SW480 (cell line): ENCODE results near the gene BUB1.
A peak's percentile ranks its signal among the peaks of the same experiment; 100 is the strongest.
"Not testable (repeated sequence)": the region's sequence is repeated elsewhere in the genome, so short reads cannot be mapped to it uniquely, and the experiment has no call there.

Experiments
- DNase-seq: peaks from one replicate; pipeline ENCODE4 v3.0.0-alpha.2; 2016; ENCODE audit warnings: low spot score

The BUB1 gene

DNA sequence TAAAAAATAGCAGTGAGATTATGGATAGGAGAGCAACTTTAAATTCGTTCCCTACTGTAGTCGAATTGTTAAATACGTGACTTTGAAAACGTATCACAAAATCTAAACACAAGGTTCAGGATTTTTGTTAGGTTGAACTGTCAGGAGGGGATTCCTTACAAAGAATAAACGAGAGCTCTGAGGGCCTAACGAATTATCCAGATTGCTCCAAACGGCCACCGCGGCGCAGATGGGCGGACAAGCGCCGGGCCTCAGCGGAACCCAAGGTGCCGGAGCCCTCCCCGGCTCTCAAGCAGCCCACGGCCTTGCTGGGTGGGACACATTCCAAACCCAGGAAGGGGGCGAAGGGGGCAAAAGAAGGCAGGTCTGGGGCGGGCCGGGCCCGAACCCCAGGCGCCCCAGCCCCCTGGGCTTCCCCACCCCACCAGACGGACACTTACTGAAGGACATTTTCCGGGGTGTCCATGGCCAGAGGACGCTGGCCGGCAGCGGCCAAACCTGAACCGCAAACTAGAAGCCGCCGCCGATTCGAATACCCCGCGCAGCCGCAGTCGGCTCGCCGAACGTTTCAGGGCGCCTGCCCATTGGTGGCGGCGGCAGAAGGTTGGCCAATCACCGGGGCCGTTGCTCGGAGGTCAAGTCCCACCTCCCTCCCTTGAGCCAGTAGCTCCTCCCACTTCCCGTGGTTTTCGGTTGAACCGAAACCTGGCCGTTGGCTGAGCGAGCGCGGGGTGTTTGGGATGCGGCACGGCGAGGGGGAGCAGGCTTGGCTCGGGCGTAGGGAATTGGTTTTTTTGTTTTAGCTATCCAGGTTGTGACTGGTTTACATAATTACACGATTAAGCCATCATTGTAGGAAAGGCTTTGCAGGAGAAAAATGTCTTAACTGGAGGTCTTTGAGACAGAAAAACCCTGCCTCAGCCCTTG, at the start of gene BUB1:
TSS of gene BUB1 (minus strand) at position 534 of the 927 bp plus-strand sequence. CDS start at position 466, 68 bp downstream.
- DNase-seq = peak; percentile 97

DNA sequence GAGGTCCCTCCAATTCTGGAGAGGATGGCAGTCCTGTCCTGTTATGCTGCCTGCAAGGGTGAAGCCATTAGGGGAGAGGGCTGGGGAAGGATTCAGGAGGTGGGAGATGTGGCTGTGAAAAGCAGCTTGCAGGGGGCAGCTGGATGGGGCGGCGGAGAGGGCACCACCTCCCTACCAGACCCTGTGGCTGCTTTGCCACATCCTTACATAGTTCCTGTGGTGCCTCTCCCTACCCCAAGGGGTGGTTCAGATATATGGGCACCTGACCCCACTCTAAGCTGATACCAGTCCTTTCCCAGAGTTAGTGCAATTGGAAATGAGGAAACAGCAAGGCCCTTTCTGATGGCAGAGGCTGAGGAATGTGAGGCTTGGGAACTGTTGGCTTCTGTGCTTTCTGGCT, 48.4 kb upstream of the BUB1 start:
- no peak for DNase-seq

DNA sequence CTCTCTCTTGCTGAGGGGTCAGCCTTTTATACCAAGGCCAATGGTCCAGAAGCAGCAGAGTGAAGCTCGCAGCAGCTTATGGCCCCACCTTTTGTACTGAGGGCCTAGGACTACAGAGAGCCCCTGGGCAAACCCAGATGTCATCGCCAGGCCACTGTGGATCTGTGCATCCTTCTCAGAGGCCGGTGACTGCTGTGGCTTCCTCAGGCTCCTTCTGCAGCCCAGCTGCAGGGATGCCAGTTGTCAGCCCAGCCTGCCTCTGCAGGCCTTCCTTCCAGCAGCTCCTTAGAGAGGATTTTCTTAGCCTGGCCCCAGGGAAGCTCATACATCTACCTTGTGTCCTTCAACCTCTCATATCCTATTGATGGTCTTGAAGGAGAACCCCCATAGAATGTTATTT, 48.0 kb upstream of the BUB1 start:
- DNase-seq = no peak

DNA sequence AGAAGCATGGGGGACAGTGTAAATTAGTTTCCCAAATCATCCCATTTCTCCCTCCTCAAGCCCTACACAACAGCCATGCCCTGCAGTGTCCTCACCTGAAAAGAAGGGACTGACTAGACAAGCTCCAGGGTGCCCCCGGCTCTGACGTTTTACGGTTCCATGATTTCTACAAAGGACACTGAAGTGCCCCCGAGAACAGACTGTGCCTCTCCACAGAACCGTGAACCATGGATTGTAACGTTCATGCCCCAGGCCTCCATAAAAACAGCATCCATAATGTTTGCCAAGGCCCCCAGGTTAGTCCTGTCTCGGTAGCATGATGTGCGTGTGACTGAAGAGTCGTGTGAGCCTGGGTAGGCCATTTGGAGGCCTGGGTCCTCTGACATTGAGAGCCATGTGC, 47.5 kb upstream of the BUB1 start:
- no peak for DNase-seq

DNA sequence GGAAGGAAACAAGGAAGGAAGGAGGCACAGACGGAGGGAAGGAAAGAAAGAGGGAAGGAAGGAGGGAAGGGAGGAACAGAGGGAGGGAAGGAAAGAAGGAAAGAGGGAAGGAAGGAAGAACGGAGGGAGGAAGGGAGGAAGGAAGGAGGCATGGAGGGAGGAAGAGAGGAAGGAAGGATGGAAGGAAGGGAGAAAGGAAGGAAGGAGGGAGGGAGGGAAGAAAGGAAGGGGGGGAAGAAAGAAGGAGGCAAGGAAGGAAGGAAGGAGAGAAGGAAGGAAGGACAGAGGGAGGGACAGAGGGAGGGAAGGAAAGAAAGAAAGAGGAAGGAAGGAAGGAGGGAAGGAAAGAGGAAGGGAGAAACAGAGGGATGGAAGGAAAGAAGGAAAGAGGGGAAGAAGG, 47.0 kb upstream of the BUB1 start:
- DNase-seq = no peak

DNA sequence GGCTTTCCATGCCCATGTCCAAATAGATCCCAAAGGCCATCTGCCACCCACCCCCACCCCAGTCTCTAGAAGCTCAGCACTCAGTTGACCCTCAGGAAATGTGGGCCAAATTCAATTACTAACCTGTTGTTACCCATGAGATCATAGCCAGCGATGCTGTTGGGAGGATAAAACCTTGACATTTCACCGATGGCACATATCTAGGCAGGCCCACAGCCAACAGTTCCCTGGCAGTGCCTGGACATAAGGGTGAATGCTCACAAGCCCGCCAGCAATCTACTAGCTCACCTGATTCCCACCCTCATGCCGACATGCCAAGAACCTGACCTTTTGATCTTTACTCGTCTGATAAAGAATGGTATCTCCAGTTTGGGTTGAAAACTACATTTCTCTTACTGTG, 42.7 kb upstream of the BUB1 start:
- DNase-seq = no peak

DNA sequence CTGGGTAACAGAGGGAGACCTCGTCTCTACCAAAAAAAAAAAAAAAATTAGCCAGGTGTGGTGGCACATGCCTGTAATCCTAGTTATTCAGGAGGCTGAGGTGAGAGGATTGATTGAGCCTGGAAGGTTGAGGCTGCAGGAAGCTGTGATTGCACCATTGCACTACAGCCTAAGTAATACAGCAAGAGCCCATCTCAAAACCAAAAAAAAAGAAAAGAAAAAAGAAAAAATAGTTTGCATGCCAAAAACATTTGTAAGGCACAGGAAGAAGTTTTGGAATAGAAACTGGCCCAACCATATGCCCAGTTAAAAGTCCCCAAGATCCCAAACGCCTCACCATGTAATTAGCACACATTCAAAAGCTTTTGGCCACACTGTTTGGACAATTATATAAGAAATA, 41.1 kb upstream of the BUB1 start:
- DNase-seq = no peak

DNA sequence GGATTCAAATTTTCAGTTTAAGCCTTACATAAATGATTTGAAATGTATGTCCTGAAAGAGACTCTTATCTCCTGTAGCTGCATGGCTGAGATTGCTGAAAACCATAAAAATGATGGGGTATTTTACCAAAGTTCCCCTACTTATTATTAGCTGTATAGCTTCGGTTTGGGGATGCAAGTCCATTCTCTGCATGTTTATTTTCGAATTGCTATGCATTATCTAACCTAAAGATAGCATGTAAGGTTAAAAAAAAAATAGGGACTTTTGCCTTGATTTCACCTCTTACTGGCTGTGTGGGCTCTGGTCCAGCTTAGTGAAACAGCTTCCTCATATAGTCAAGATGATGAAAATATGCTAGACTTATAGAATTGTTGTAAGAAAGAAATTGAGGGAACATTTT, 40.5 kb upstream of the BUB1 start:
- no peak for DNase-seq

DNA sequence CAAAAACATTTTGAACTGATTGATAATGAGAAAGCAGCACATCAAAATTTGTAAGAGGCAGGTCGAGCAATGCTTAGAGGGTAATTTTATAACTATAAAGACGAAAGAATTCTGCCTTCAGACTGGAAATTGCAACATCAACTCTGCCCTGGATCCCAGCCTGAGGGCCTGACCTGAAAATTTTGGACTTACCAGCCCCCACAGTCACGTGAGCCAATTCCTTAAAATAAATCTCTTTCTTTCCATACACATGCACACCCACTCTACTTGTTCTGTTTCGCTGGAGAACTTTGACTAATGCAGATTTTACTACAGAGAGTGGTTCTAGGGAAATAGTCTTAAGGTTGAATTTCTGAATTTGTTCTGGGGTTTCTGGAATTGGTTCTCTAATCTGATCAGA, 39.9 kb upstream of the BUB1 start:
- no peak for DNase-seq

DNA sequence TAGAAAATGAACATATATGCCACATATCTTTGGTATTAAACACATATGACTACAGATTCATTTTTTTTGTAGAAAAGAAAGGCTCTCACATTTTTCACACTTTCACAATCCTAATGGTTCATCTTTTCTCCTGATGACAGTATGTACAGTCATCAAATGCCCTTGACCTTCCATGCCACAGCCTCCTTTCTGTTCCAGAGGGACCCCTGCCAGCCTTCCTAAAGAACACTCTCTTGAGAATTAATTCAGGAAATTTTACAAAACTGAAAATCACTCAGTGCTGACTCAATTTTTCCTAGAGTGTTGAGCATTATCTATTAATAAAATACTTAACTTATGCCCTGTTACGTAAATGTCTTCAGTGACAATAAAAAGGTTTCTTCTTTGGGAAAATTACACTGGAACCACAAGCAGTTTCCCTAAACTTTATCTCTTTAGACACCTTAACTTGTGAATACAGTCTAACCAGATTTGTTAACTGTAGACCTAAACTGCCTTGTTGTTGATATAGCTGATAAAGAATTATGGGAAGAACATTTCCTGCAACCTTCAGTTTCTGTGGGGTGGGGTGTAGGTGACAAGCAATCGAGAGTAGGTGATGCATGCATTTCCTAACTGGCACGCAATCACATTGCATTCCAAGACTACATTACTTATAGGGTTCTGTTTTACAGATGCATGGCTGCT, 39.2 kb upstream of the BUB1 start:
- DNase-seq = no peak

DNA sequence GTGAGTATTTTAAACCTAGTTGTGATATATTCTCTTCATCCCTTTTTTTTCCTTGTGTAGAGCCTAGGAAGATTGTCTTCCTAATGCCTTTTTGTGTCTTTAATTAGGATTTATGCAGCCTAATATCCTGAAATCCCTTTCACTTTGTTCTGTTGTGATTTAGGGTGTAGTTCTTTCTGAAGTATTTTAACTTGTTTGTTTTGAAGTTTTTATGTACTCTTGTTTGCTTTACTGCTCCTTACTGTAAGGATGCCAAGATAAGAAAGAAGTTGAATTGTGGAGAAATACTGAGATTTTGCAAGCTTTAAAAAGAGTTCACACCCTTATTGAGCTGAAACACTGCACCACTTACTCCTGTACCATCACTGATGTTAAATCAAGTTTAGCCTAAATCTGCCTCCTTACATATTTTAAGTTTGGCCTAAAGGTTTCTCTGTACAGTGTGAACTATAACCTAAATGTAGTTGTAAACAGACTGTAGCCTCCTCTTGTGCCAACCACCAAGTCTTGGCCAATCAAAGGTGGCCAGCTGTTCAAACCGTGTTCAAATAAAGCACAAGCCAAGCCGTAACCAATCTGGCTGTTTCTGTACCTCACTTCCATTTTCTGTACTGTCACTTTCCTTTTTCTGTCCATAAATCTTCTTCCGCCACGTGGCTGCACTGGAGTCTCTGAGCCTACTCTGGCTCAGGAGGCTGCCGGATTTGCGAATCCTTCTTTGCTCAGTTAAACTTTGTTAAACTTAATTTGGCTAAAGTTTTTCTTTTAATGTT, 36.8 kb upstream of the BUB1 start:
- no peak for DNase-seq

DNA sequence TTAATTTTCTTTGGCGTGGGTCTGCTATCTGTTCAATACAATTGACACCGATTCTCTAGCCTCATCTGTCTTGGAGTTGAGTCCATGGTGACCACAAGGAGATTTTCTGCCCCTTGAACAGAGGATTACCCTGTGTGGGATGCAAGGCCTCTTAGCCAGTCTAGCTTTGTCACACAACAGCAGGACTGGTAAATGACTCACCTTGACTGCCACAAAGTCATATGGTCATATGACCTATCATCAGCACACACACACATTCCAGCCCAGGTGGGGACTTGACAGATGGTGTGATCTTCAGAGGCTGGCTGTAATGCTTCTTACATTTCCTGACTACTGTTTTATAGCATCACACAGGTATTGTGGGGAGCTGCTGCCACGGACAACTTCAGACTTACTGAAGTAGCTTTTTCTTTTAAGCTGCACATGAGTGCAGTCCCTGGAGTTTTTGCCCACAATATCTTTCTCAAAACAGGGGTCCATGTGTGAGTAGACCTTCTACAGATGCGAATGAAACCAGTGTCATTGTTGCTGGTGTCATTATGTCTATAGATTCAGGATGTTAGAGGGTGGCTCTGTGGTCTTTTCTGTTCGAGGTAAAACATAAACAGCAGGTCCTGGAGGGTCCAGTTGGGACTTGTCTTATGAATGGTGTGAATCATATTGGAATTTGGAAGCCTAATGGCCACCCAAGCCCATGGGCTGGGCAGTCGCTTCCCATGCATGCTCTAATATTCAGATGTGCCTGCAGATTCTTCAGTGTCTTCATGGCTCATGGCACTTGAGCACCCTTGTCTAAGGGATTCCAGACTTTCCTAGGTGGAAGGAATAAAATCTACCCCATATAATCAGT, 35.9 kb upstream of the BUB1 start:
- peak; percentile 88 for DNase-seq

DNA sequence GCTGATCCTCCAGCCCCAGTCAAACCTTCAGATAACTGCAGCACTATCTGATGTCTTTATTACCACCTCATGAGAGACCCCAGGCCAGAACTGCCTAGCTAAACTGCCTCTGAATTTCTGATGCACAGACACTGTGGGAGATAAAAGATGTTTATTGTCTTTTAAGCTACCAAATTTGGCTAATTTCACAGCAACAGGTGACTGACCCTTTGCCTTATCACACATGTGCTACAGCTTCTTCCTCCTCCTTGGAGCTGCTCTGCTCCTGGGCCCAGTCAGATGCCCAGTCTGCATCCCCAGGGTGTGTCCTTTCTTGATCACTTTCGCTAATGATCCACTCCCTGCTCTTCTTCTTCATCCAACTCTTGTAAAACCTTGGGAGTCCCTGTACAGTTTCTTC, 34.9 kb upstream of the BUB1 start:
- DNase-seq = no peak

DNA sequence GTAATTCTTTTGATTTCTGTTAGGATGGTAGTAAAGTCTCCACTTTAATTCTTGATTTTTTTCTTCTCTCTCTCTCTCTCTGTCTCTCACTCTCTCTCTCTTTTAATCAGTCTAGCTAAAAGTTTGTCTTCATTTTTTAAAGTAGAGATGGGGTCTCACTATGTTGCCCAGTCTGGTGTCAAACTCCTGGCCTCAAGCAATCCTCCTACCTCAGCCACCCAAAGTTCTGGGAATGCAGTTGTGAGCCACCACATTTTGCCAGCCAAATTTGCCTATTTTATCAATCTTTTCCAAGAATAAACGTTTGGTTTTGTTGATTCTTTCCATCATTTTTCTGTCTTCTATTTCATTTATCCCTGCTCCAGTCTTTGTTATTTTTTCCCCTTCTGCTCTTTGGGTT, 30.6 kb upstream of the BUB1 start:
- DNase-seq = no peak

DNA sequence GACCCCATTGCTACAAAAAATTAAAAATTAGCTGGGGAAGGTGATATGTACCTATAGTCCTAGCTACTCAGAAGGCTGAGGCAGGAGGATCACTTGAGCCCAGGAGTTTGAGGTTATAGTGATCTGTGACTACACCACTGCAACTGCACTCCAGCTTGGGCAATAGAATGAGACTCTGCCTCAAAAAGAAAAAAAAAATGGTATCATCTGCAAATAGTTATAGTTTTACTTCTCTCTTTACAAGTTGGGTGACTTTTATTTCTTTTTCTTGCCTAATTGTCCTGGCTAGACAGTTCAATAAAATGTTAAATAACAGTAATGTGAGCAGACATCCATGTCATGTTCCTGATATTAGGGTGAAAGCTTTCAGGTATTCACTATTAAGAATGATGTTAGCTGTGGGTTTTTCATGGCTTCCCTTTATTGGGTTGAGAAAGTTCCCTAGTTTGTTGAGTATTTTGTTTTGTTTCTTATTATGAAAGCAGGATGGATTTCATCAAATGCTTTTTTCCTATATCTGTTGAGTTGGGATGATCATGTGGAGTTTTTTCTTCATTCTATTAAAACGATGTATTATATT, 29.6 kb upstream of the BUB1 start:
- DNase-seq = no peak

DNA sequence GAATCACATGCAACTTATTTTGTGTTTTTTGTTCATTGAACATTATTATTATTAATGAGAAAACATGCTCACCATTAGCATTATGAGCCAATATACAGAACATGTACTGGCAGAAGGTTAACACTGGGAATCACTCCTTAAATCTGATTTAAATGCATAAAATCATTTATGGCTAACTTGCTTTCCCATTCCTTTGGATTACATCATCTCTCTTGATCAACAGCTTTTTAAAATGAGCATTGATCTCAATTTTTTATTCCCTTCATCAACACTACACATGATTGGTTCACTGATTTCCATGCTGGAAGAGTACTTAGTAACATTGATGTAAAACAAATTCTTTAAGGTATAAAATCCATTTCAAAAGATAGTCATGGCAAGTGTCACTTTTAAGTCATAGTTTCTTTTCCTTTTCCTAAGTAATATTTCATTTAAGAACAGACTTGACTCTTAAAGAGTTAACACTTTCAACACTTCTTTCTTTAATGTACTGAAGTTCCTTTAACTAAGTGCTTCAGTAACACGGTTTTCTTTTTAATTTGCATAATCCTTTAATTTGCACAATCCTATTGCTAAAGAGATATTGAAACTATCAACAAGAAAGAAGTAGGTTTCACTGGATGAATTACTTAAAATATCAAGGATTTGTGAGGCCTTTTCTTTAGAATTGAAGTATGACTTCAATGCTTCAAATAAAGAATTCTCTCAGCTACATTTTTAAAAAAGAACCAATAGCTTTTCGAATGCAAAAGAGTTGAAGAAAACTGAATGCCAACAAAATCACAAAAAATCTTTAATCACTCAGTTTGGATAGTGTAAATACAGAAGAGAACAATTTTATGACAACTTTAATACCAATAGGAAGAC, 24.9 kb upstream of the BUB1 start:
- no peak for DNase-seq

DNA sequence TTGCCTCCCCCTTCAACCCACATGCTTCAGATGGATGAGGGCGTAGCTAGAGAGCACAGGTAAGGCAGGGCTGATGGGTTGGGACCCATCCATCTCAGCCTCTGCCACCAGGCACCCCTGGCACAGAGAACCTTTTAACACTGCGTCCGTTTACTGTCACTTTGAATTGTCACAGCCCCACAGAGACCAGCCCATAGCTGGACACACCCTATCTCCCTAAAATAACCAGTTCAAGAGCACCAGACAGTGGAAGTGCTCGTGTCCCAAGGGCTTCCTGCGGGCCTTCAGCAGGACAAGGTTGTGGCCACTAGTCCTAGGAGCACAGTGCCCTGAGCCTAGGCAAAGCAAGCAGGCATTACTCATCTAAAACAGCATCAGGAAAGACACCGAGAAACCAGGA, 20.4 kb upstream of the BUB1 start:
- DNase-seq = not testable (repeated sequence)

DNA sequence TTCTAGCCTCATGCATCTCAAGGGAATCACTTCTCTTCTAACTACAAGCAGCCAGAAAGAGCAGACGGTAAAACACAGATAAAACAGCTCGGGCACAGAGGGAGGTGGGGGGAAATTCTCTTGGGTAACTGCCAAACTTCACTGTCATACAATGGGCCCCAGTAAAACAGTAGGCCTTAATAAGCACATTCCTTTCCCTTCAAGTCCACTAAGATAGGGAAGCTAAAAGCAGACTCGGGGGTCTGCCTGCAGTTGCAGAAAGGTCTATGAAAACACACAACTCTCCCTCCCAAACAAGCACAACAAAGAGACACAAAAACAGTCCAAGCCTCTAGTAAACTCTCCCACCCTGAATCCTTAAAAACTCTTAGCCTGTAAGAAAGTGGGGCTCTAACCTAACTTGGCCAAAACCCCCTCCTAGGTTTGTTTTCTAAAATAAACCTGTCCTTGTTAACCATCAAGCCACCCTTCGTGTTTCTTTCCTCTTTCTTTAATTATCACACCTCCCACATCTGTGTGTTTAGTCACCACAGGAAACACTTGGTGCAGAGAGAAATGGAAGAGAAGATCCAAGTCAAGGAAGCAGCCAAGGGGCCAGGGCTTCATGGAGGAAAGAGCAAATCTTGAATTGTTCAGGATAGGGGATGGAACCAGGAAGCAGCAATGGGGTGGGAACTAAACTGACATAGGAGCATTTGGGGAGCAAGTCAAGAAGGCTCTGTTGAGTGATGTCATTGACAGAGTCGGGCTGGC, 17.5 kb upstream of the BUB1 start:
- not testable (repeated sequence) for DNase-seq

DNA sequence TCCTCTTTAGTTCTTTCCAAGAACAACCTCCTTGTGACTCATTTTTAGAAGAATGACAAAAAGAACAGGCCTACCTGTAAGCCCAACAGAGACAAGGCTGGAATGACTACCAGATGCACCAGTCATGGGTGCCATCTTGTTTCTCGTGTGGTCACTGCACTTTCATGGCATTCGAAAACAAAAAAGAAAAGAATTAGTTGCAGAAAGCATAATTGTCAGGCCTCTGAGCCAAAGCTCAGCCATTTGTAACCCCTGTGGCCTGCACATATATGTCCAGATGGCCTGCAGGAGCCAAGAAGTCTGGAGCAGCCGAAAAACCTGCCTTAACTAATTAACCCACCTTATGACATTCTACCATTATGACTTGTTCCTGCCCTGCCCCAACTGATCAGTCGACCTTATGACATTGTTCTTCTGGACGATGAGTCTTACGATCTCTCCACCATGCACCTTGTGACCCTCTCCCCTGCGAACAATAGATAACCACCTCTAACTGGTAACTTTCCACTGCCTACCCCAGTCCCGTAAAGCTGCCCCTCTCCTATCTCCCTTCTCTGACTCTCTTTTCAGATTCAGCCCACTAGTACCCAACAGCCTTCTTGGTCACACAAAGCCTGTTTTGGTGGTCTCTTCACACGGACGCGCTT, 13.9 kb upstream of the BUB1 start:
- no peak for DNase-seq
